A549 (cell line): ENCODE data around the gene CDKN1A. TPM values are rescaled to one million over a fixed set of nuclear protein-coding genes. Genes with fewer than 3 reads are reported as not detected.
A peak's percentile ranks its signal among the peaks of the same experiment; 100 is the strongest.

Experiments used
- ATAC-seq, 2 experiments: fragments of 200-7000 bp in 1 of 2; fragments of >200 bp in 1 of 2; cut with Nextera tagmentation in 1 of 2; cut with Tn5 transposase in 1 of 2; 3 replicates each; pipeline versions ENCODE4 v1.8.0 to v1.9.1; 2018 to 2020; ENCODE audit warnings: mild to moderate bottlenecking in 1 of 2, moderate library complexity in 1 of 2
- CTCF ChIA-PET: fragments of 300-600 bp; sonication (Branson Sonifier 250); formaldehyde crosslinking; extraction: SDS; loops from one replicate; lab custom pipeline; 2021; ENCODE audit warnings: antibody characterized with exemption, inconsistent platforms; lab: Yijun Ruan, JAX
- POLR2A ChIA-PET: fragments of 350-600 bp; formaldehyde crosslinking; extraction: SDS; loops from one replicate; lab custom pipeline; 2021; ENCODE audit warnings: antibody characterized with exemption, inconsistent platforms; lab: Yijun Ruan, JAX
- DNase-seq, 2 experiments: peaks; one replicate each; pipeline versions ENCODE4 v3.0.0 to v3.0.0-alpha.2; 2011 to 2016; ENCODE audit warnings: low read depth in 1 of 2, low spot score in 1 of 2
- FAIRE-seq: peaks from 2 replicates; lab custom pipeline; 2011; peaks lifted over from hg19 to GRCh38; lab: Jason Lieb, UNC
- H3K27ac ChIP-seq, 2 experiments: fragments of >200 bp; sonication (Bioruptor Twin); formaldehyde crosslinking; 3 replicates each; pipeline ENCODE4 v1.5.1; 2016 to 2017
- H3K4me1 ChIP-seq: fragments of >200 bp; sonication (Bioruptor Twin); formaldehyde crosslinking; 3 replicates; pipeline ENCODE4 v1.6.1; 2016
- H3K4me2 ChIP-seq: fragments of >200 bp; sonication (Bioruptor Twin); formaldehyde crosslinking; 3 replicates; pipeline ENCODE4 v1.6.1; 2016
- H3K4me3 ChIP-seq: fragments of >200 bp; sonication (Bioruptor Twin); formaldehyde crosslinking; 3 replicates; pipeline ENCODE4 v1.5.1; 2016
- H3K9me3 ChIP-seq: fragments of >200 bp; sonication (Bioruptor Twin); formaldehyde crosslinking; 3 replicates; pipeline ENCODE4 v1.6.1; 2016
- BCL3 ChIP-seq: fragments of >200 bp; sonication (Bioruptor Twin); formaldehyde crosslinking; IDR thresholded peaks from 3 replicates; pipeline ENCODE4 v1.6.1; 2016
- BHLHE40 ChIP-seq: IDR thresholded peaks from 2 replicates; pipeline ENCODE4 v1.6.1; 2012; ENCODE audit warnings: low read depth, low read length, inconsistent platforms
- ELK1 ChIP-seq: fragments of 150-350 bp; IDR thresholded peaks from 2 replicates; pipeline ENCODE4 v1.6.1; 2014; ENCODE audit warnings: low read depth, mild to moderate bottlenecking, low read length
- ESRRA ChIP-seq: fragments of 150-350 bp; IDR thresholded peaks from 2 replicates; pipeline ENCODE4 v1.6.1; 2014; ENCODE audit warnings: mild to moderate bottlenecking, low read length, borderline replicate concordance
- FOSL2 ChIP-seq, 2 experiments: fragments of 450-650 bp in 1 of 2; fragments of >200 bp in 1 of 2; sonication (Bioruptor Twin) in 1 of 2; formaldehyde crosslinking; IDR thresholded peaks; 2 replicates each; pipeline versions ENCODE4 v1.5.0 to v1.6.1; 2016 to 2020; ENCODE audit warnings: mild to moderate bottlenecking in 1 of 2, moderate library complexity in 1 of 2
- HDAC2 ChIP-seq: fragments of 200-600 bp; sonication (generic); IDR thresholded peaks from 2 replicates; pipeline ENCODE4 v1.6.1; 2016
- HOXA7 ChIP-seq: fragments of 250-450 bp; sonication (Bioruptor Pico); IDR thresholded peaks from 2 replicates; pipeline ENCODE4 v1.5.0; 2020; ENCODE audit warnings: mild to moderate bottlenecking, moderate library complexity
- HOXB13 ChIP-seq: fragments of 250-450 bp; sonication (Bioruptor Pico); IDR thresholded peaks from 2 replicates; pipeline ENCODE4 v1.5.0; 2020; ENCODE audit warnings: low read depth, mild to moderate bottlenecking, moderate library complexity
- HOXB5 ChIP-seq: fragments of 250-450 bp; sonication (Bioruptor Pico); IDR thresholded peaks from 2 replicates; pipeline ENCODE4 v1.5.0; 2020; ENCODE audit warnings: mild to moderate bottlenecking, moderate library complexity
- JUNB ChIP-seq: fragments of >200 bp; sonication (Bioruptor Twin); formaldehyde crosslinking; IDR thresholded peaks from 2 replicates; pipeline ENCODE4 v1.6.1; 2016
- MAZ ChIP-seq: fragments of 150-350 bp; IDR thresholded peaks from 2 replicates; pipeline ENCODE4 v1.6.1; 2014; ENCODE audit warnings: antibody characterized with exemption, low read depth, low read length, borderline replicate concordance
- MYC ChIP-seq: IDR thresholded peaks from 2 replicates; pipeline ENCODE4 v1.6.1; 2012; ENCODE audit warnings: mild to moderate bottlenecking, inconsistent platforms, low read length, improper control_type of control experiment, borderline replicate concordance
- PBX3 ChIP-seq: IDR thresholded peaks from 2 replicates; pipeline ENCODE4 v1.6.1; 2012
- PHF8 ChIP-seq: fragments of 200-600 bp; sonication (generic); IDR thresholded peaks from 2 replicates; pipeline ENCODE4 v1.6.1; 2016; ENCODE audit warnings: low read depth, mild to moderate bottlenecking, antibody characterized with exemption, moderate library complexity, borderline replicate concordance
- POLR2A ChIP-seq: IDR thresholded peaks from 2 replicates; pipeline ENCODE4 v1.6.1; 2012; ENCODE audit warnings: mild to moderate bottlenecking, low read length
- RARB ChIP-seq: fragments of 250-450 bp; sonication (Bioruptor Pico); IDR thresholded peaks from 2 replicates; pipeline ENCODE4 v1.8.0; 2021; ENCODE audit warnings: mild to moderate bottlenecking, moderate library complexity
- RCOR1 ChIP-seq: fragments of 150-350 bp; IDR thresholded peaks from 2 replicates; pipeline ENCODE4 v1.6.1; 2014; ENCODE audit warnings: antibody characterized with exemption, low read length, low read depth
- RFX5 ChIP-seq: fragments of 450-650 bp; IDR thresholded peaks from 2 replicates; pipeline ENCODE4 v1.7.1; 2014; ENCODE audit warnings: antibody characterized with exemption, mild to moderate bottlenecking, moderate library complexity
- RNF2 ChIP-seq: fragments of 200-600 bp; sonication (generic); IDR thresholded peaks from 2 replicates; pipeline ENCODE4 v1.6.1; 2016; ENCODE audit warnings: low read depth, mild to moderate bottlenecking, antibody characterized with exemption, moderate library complexity, borderline replicate concordance
- SMC3 ChIP-seq: fragments of >200 bp; sonication (Bioruptor Twin); formaldehyde crosslinking; IDR thresholded peaks from 3 replicates; pipeline ENCODE4 v1.6.1; 2018; ENCODE audit warnings: inconsistent platforms
- TFCP2L1 ChIP-seq: fragments of 250-450 bp; sonication (Bioruptor Pico); IDR thresholded peaks from 2 replicates; pipeline ENCODE4 v1.5.0; 2021; ENCODE audit warnings: mild to moderate bottlenecking
- TP53 ChIP-seq: fragments of 250-450 bp; sonication (Bioruptor Pico); IDR thresholded peaks from 2 replicates; pipeline ENCODE4 v1.5.0; 2021; ENCODE audit warnings: mild to moderate bottlenecking, moderate library complexity
- ZC3H11A ChIP-seq: fragments of 450-650 bp; IDR thresholded peaks from 2 replicates; pipeline ENCODE4 v1.6.1; 2014; ENCODE audit warnings: antibody characterized with exemption, mild to moderate bottlenecking
- ZFP36 ChIP-seq: fragments of 450-650 bp; IDR thresholded peaks from 2 replicates; pipeline ENCODE4 v1.6.1; 2014; ENCODE audit warnings: borderline replicate concordance; ENCODE audit not compliant: partially characterized antibody
- ZNF302 ChIP-seq: fragments of 250-450 bp; sonication (Bioruptor Pico); IDR thresholded peaks from 2 replicates; pipeline ENCODE4 v1.9.0; 2021; ENCODE audit warnings: inconsistent platforms, mild to moderate bottlenecking, moderate library complexity
- WGBS: methylation state at CpG from one replicate; pipeline ENCODE4 v1.1.6; 2017; ENCODE audit errors: missing lambda C conversion rate; 5-methylcytosine and 5-hydroxymethylcytosine counted together
- polyA plus RNA-seq, 4 experiments: library from polyadenylated mRNA; depleted of rRNA in 3 of 4; stranded (reverse); fragments of >200 nt; fragmentation: RNase III in 1 of 4; extraction: RNeasy Plus Mini Kit Qiagen cat#74134 plus additional on column Dnase treatment in 1 of 4; gene quantifications; 2 replicates in 3 of 4; 3 replicates in 1 of 4; pipeline ENCODE4 v1.2.3, GENCODE V29; 2011 to 2017
- TF ChIP-seq, protein P1 (sequence below): IDR thresholded peaks from 2 replicates; pipeline ENCODE4 v1.6.1; 2012; ENCODE audit warnings: low read depth, borderline replicate concordance

The CDKN1A gene
- polyA plus RNA-seq, 2 of the 4 experiments (the other 2 are of a cell fraction) = 130 to 183 TPM

GRCh38 chr6:36714511-36714910 lies 36.0 kb downstream of the CDKN1A start:
- ATAC-seq (peak in 1 of 2 experiments; percentile 25; a peak in 1 of 6 replicates), DNase-seq (no peak), FAIRE-seq (no peak)
- no peak for TF ChIP-seq ZFP36
- no peak for TF ChIP-seq RARB (CRISPR knock-in tag)
- no peak for TF ChIP-seq HOXA7 (CRISPR knock-in tag)
- TF ChIP-seq JUNB = no peak
- no peak for TF ChIP-seq MAZ
- no peak for TF ChIP-seq PBX3
- TF ChIP-seq RFX5 = no peak
- TF ChIP-seq ESRRA = no peak
- no peak for TF ChIP-seq FOSL2 (IDR thresholded peaks at IDR 0.05)
- TF ChIP-seq FOSL2 (CRISPR knock-in tag; IDR thresholded peaks at IDR 0.05) = no peak
- TF ChIP-seq RNF2 = no peak
- TF ChIP-seq MYC = no peak
- TF ChIP-seq ZC3H11A = no peak
- no peak for TF ChIP-seq BHLHE40
- no peak for TF ChIP-seq SMC3
- no peak for TF ChIP-seq ELK1
- Histone ChIP-seq H3K9me3 (no peaks in the 10 kb centered on the region), H3K4me1 (0 out of 3 replicates have a peak, but pooled peaks cover 3% of the 10 kb centered on the region), H3K4me3 (no peak overlapping the region), H3K27ac (no peak overlapping the region), H3K4me2 (no peak overlapping the region)
- CTCF ChIA-PET = interaction anchor here (1.2 to 2.7 kb wide), 2 partner anchors 10 to 45 kb away, joined by 8 to 14 read pairs; no protein-coding TSS in a partner anchor
- WGBS = 89% methylated on average over 9 of the region's 10 CpGs
- POLR2A ChIA-PET = no interaction called here

DNA sequence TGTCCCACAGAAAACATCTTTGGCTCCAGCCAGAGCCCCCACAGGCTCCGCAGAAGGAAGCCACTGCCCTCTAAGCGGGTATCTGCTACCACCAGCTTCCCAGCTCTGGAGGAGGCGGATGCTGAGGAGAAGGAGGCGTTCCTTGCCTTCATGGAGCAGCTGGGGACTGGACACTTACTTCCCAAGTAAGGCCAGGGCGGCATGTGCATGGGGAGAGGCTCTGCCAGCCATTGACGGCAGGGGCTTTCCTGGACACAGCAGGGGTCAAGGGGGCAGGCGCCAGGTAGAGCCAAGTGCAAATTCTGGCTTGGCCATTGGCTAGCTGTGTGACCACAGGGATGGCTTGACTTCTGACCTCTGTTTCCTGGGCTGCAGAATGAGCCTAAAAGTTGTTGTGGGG lies 37.0 kb downstream of the CDKN1A start:
- ATAC-seq (no peak), FAIRE-seq (no peak), DNase-seq (no peak)
- Histone ChIP-seq H3K4me2 (no peak overlapping the region), H3K9me3 (no peaks in the 10 kb centered on the region)
- ChIA-PET CTCF (interaction anchor here (0.8 to 2.7 kb wide), 2 partner anchors 9 to 100 kb away, joined by 3 to 14 read pairs; no protein-coding TSS in a partner anchor), POLR2A (no interaction called here)
- no peak for TF ChIP-seq HDAC2
- no peak for TF ChIP-seq TFCP2L1 (CRISPR knock-in tag)
- TF ChIP-seq BCL3 = no peak
- TF ChIP-seq PHF8 = no peak
- TF ChIP-seq POLR2A = no peak
- TF ChIP-seq RCOR1 = no peak
- TF ChIP-seq BHLHE40 = no peak
- no peak for TF ChIP-seq TP53 (CRISPR knock-in tag)
- no peak for TF ChIP-seq HOXB13 (CRISPR knock-in tag)
- TF ChIP-seq HOXB5 = no peak
- TF ChIP-seq, protein P1, sequence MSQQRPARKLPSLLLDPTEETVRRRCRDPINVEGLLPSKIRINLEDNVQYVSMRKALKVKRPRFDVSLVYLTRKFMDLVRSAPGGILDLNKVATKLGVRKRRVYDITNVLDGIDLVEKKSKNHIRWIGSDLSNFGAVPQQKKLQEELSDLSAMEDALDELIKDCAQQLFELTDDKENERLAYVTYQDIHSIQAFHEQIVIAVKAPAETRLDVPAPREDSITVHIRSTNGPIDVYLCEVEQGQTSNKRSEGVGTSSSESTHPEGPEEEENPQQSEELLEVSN = no peak
- no peak for TF ChIP-seq RNF2
- TF ChIP-seq PBX3 = no peak
- TF ChIP-seq ZNF302 (CRISPR knock-in tag) = no peak
- TF ChIP-seq, all 56 proteins: peak for 0
- 0 out of 3 replicates have a peak, but pooled peaks cover 3% of the 10 kb centered on the region for H3K4me1 ChIP-seq
- WGBS = 76% methylated on average over 4 of the region's 7 CpGs
- no peak overlapping the region for H3K27ac ChIP-seq
- H3K4me3 ChIP-seq = no peak overlapping the region
